Mucosa of descending colon (tissue), 3 donors: ENCODE measurements around the gene ERF. TPM values are rescaled to one million over a fixed set of nuclear protein-coding genes. Genes with fewer than 3 reads are reported as not detected.

Experiments used
- ATAC-seq: fragments of 200-7000 bp; cut with Tn5 transposase; one replicate; pipeline ENCODE4 v1.9.1; 2020; ENCODE audit warnings: mild to moderate bottlenecking, moderate library complexity
- DNase-seq, 3 donors: peaks; one replicate each; pipeline ENCODE4 v3.0.0-alpha.2; 2020
- H3K36me3 ChIP-seq: fragments of 200-600 bp; one replicate; pipeline ENCODE4 v1.8.0; 2021; ENCODE audit warnings: low read depth, mild to moderate bottlenecking
- H3K4me1 ChIP-seq: fragments of 200-600 bp; one replicate; pipeline ENCODE4 v1.8.0; 2021; ENCODE audit warnings: low read depth, mild to moderate bottlenecking
- H3K4me3 ChIP-seq: fragments of 200-600 bp; one replicate; pipeline ENCODE4 v1.8.0; 2021; ENCODE audit warnings: mild to moderate bottlenecking
- H3K9me3 ChIP-seq: fragments of 200-600 bp; one replicate; pipeline ENCODE4 v1.8.0; 2021; ENCODE audit warnings: mild to moderate bottlenecking
- CTCF ChIP-seq: fragments of 200-600 bp; IDR thresholded peaks from one replicate; pipeline ENCODE4 v1.8.0; 2022; ENCODE audit warnings: antibody characterized with exemption, mild to moderate bottlenecking
- intact Hi-C, 2 donors: fragments of 100-400 bp; cut with DNase I in 1 of 2; cut with micrococcal nuclease in 1 of 2; formaldehyde crosslinking; loops; one replicate each; pipeline versions ENCODE4 v1.11.0 to v1.11.1; 2022; cut with DNase I, micrococcal nuclease
- total RNA-seq, 3 donors: library from RNA; stranded (reverse); fragmentation: NEBNext Ultra II Directional in 2 of 3; extraction: Animal tissue kit (Norgen Biotek cat#: 25700) in 2 of 3; gene quantifications; one replicate each; pipeline versions ENCODE4 v1.2.1 to v1.2.4, GENCODE V29; 2021 to 2023
- donor health status: DM: no; HTN: no; CAD: no; lungs with moderate emphysema.
- donor health status: DM: no; HTN: no; CAD: no.
- donor health status: DM: no; HTN: yes; CAD: no.

Gene ERF
- total RNA-seq, 3 donors from 2014 or later, result 35.7 to 75.2 (median 42.0) TPM

GRCh38 chr19:42249149-42249750, 5.7 kb downstream of the ERF start:
- TF ChIP-seq CTCF, result no peak
- no peaks in the 10 kb centered on the region for H3K9me3 ChIP-seq
- H3K36me3 ChIP-seq, result no peaks in the 10 kb centered on the region
- ATAC-seq (no peak), DNase-seq (no peak)
- no peak overlapping the region for H3K4me3 ChIP-seq
- H3K4me1 ChIP-seq, result peaks cover 9% of the 10 kb centered on the region
- intact Hi-C loops, result loop anchor here in 1 of 2 donors (5.0 kb wide), 1 partner anchor 33 kb away; no protein-coding TSS in a partner anchor

- intact Hi-C loops, result loop anchor here in 1 of 2 donors (5.0 kb wide), 1 partner anchor 34 kb away; no protein-coding TSS in a partner anchor
- no peaks in the 10 kb centered on the region for H3K36me3 ChIP-seq
- no peak for ATAC-seq
- no peak for TF ChIP-seq CTCF
- no peaks in the 10 kb centered on the region for H3K9me3 ChIP-seq
- no peak for DNase-seq
- H3K4me3 ChIP-seq, result no peak overlapping the region
- H3K4me1 ChIP-seq, result peaks cover 15% of the 10 kb centered on the region
Observed at GRCh38 chr19:42248270-42249148, 6.4 kb downstream of the ERF start.

- H3K9me3 ChIP-seq, result no peaks in the 10 kb centered on the region
- no peak for ATAC-seq
- peaks cover 4% of the 10 kb centered on the region for H3K36me3 ChIP-seq
- intact Hi-C loops, result loop anchor here in 1 of 2 donors (5.0 kb wide), 1 partner anchor 35 kb away; no protein-coding TSS in a partner anchor
- DNase-seq, result no peak
- H3K4me3 ChIP-seq, result no peak overlapping the region
- peaks cover 15% of the 10 kb centered on the region for H3K4me1 ChIP-seq
- TF ChIP-seq CTCF, result no peak
Observed at GRCh38 chr19:42247640-42248199, 7.2 kb downstream of the ERF start.

- Histone ChIP-seq H3K9me3 (no peaks in the 10 kb centered on the region), H3K4me3 (no peak overlapping the region), H3K36me3 (peaks cover 8% of the 10 kb centered on the region), H3K4me1 (peaks cover 11% of the 10 kb centered on the region)
- intact Hi-C loops, result loop anchor here in 1 of 2 donors (5.0 kb wide), 1 partner anchor 35 kb away; no protein-coding TSS in a partner anchor
- DNase-seq (no peak), ATAC-seq (no peak)
- no peak for TF ChIP-seq CTCF
Observed at GRCh38 chr19:42246922-42247639, 7.8 kb downstream of the ERF start.
